ENCODE data around the gene SDS. TPM values are rescaled to one million over a fixed set of nuclear protein-coding genes. Genes with fewer than 3 reads are reported as not detected.

Gene SDS
- total and polyA plus RNA-seq, 2 of the 8 experiments (the other 6 are each of a cell fraction or from before 2014, with no cell fraction given), result 0.21 TPM; not detected in 1

- TF ChIP-seq, protein P1, sequence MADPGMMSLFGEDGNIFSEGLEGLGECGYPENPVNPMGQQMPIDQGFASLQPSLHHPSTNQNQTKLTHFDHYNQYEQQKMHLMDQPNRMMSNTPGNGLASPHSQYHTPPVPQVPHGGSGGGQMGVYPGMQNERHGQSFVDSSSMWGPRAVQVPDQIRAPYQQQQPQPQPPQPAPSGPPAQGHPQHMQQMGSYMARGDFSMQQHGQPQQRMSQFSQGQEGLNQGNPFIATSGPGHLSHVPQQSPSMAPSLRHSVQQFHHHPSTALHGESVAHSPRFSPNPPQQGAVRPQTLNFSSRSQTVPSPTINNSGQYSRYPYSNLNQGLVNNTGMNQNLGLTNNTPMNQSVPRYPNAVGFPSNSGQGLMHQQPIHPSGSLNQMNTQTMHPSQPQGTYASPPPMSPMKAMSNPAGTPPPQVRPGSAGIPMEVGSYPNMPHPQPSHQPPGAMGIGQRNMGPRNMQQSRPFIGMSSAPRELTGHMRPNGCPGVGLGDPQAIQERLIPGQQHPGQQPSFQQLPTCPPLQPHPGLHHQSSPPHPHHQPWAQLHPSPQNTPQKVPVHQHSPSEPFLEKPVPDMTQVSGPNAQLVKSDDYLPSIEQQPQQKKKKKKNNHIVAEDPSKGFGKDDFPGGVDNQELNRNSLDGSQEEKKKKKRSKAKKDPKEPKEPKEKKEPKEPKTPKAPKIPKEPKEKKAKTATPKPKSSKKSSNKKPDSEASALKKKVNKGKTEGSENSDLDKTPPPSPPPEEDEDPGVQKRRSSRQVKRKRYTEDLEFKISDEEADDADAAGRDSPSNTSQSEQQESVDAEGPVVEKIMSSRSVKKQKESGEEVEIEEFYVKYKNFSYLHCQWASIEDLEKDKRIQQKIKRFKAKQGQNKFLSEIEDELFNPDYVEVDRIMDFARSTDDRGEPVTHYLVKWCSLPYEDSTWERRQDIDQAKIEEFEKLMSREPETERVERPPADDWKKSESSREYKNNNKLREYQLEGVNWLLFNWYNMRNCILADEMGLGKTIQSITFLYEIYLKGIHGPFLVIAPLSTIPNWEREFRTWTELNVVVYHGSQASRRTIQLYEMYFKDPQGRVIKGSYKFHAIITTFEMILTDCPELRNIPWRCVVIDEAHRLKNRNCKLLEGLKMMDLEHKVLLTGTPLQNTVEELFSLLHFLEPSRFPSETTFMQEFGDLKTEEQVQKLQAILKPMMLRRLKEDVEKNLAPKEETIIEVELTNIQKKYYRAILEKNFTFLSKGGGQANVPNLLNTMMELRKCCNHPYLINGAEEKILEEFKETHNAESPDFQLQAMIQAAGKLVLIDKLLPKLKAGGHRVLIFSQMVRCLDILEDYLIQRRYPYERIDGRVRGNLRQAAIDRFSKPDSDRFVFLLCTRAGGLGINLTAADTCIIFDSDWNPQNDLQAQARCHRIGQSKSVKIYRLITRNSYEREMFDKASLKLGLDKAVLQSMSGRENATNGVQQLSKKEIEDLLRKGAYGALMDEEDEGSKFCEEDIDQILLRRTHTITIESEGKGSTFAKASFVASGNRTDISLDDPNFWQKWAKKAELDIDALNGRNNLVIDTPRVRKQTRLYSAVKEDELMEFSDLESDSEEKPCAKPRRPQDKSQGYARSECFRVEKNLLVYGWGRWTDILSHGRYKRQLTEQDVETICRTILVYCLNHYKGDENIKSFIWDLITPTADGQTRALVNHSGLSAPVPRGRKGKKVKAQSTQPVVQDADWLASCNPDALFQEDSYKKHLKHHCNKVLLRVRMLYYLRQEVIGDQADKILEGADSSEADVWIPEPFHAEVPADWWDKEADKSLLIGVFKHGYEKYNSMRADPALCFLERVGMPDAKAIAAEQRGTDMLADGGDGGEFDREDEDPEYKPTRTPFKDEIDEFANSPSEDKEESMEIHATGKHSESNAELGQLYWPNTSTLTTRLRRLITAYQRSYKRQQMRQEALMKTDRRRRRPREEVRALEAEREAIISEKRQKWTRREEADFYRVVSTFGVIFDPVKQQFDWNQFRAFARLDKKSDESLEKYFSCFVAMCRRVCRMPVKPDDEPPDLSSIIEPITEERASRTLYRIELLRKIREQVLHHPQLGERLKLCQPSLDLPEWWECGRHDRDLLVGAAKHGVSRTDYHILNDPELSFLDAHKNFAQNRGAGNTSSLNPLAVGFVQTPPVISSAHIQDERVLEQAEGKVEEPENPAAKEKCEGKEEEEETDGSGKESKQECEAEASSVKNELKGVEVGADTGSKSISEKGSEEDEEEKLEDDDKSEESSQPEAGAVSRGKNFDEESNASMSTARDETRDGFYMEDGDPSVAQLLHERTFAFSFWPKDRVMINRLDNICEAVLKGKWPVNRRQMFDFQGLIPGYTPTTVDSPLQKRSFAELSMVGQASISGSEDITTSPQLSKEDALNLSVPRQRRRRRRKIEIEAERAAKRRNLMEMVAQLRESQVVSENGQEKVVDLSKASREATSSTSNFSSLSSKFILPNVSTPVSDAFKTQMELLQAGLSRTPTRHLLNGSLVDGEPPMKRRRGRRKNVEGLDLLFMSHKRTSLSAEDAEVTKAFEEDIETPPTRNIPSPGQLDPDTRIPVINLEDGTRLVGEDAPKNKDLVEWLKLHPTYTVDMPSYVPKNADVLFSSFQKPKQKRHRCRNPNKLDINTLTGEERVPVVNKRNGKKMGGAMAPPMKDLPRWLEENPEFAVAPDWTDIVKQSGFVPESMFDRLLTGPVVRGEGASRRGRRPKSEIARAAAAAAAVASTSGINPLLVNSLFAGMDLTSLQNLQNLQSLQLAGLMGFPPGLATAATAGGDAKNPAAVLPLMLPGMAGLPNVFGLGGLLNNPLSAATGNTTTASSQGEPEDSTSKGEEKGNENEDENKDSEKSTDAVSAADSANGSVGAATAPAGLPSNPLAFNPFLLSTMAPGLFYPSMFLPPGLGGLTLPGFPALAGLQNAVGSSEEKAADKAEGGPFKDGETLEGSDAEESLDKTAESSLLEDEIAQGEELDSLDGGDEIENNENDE (IDR thresholded peaks at IDR 0.05; ENCODE audit: insufficient replicate concordance, low read length), result no peak
- TF ChIP-seq EGR1 (IDR thresholded peaks at IDR 0.05; ENCODE audit: borderline replicate concordance, low read depth, low read length), result no peak
- TF ChIP-seq PHF8 (conservative IDR thresholded peaks at IDR 0.05; ENCODE audit: low read depth, low read length), result no peak
- no peak for TF ChIP-seq YY1 (IDR thresholded peaks at IDR 0.05; ENCODE audit: low read depth, low read length)
- TF ChIP-seq CBX8 (IDR thresholded peaks at IDR 0.05; ENCODE audit: borderline replicate concordance, low read depth, low read length), result no peak
- no peak for TF ChIP-seq MAFK (IDR thresholded peaks at IDR 0.05; ENCODE audit: low read depth, low read length)
- TF ChIP-seq, protein P2, sequence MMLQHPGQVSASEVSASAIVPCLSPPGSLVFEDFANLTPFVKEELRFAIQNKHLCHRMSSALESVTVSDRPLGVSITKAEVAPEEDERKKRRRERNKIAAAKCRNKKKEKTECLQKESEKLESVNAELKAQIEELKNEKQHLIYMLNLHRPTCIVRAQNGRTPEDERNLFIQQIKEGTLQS (IDR thresholded peaks at IDR 0.05; ENCODE audit: insufficient read depth, low read depth, low read length), result no peak
- TF ChIP-seq SIX5 (IDR thresholded peaks at IDR 0.05; ENCODE audit: low read depth, low read length), result no peak
- TF ChIP-seq, protein P3, sequence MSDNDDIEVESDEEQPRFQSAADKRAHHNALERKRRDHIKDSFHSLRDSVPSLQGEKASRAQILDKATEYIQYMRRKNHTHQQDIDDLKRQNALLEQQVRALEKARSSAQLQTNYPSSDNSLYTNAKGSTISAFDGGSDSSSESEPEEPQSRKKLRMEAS (IDR thresholded peaks at IDR 0.05), result no peak
- TF ChIP-seq CTBP2 (IDR thresholded peaks at IDR 0.05; ENCODE audit: borderline replicate concordance, insufficient read depth, insufficient read length, low read length), result no peak
- TF ChIP-seq GABPA (IDR thresholded peaks at IDR 0.05; ENCODE audit: borderline replicate concordance, insufficient read depth, low read length), result no peak
Observed at GRCh38 chr12:113347892-113348291, 55.8 kb downstream of the SDS start (continued).
